Gastroesophageal sphincter (tissue), 3 donors: ENCODE measurements around the gene PTPRN2.

Experiments
- CTCF ChIP-seq, 4 experiments: fragments of 200-600 bp in 2 of 4; fragments of 450-650 bp in 2 of 4; sonication (generic) in 1 of 4; IDR thresholded peaks; one replicate each; pipeline ENCODE4 v1.5.1; 2017 to 2019; ENCODE audit warnings: antibody characterized with exemption in 4 of 4, mild to moderate bottlenecking in 2 of 4, moderate library complexity in 2 of 4
- EP300 ChIP-seq: sonication (generic); formaldehyde crosslinking; IDR thresholded peaks from one replicate; pipeline ENCODE4 v1.6.1; 2017; ENCODE audit warnings: antibody characterized with exemption, mild to moderate bottlenecking
- POLR2A ChIP-seq, 2 donors: fragments of 450-650 bp; IDR thresholded peaks; one replicate each; pipeline ENCODE4 v1.6.1; 2017; ENCODE audit warnings: antibody characterized with exemption in 2 of 2, mild to moderate bottlenecking in 2 of 2, moderate library complexity in 1 of 2
- POLR2AphosphoS5 ChIP-seq: sonication (generic); formaldehyde crosslinking; IDR thresholded peaks from one replicate; pipeline ENCODE4 v1.6.1; 2017; ENCODE audit warnings: antibody characterized with exemption

GRCh38 chr7:157963526-157963925 is 624.1 kb downstream of the PTPRN2 start:
- TF ChIP-seq POLR2A (IDR thresholded peaks at IDR 0.05) (no peak), POLR2AphosphoS5 (no peak), CTCF (IDR thresholded peaks at IDR 0.05) (no peak), EP300 (no peak)
